GM12878 (cell line): ENCODE measurements around the gene MLKL. TPM values are rescaled to one million over a fixed set of nuclear protein-coding genes. Genes with fewer than 3 reads are reported as not detected.

Source experiments
- ATAC-seq: fragments of 200-7000 bp; cut with Tn5 transposase; 3 replicates; pipeline ENCODE4 v1.9.1; 2020; ENCODE audit warnings: mild to moderate bottlenecking, moderate library complexity
- BruUV-seq: library from RNA; stranded (reverse); fragments of 400-500 nt; replicated peaks from 2 replicates; lab custom pipeline; 2021; lab: Mats Ljungman, UMichigan
- CTCF ChIA-PET: fragments of 300-600 bp; sonication (Branson Sonifier 250); formaldehyde crosslinking; extraction: SDS; loops from one replicate; lab custom pipeline; 2021; ENCODE audit warnings: inconsistent platforms; lab: Yijun Ruan, JAX
- POLR2A ChIA-PET: fragments of 350-600 bp; formaldehyde crosslinking; extraction: SDS; loops from one replicate; lab custom pipeline; 2021; ENCODE audit warnings: inconsistent platforms; lab: Charles Lee
- RAD21 ChIA-PET: fragments of 300-600 bp; sonication (Branson Sonifier 250); formaldehyde crosslinking; loops from one replicate; lab custom pipeline; 2023; ENCODE audit warnings: antibody characterized with exemption; ENCODE audit not compliant: unreplicated experiment; lab: Charles Lee
- SMC1A ChIA-PET: fragments of 300-600 bp; sonication (Branson Sonifier 250); formaldehyde crosslinking; loops from one replicate; lab custom pipeline; 2023; ENCODE audit not compliant: unreplicated experiment, uncharacterized antibody; lab: Charles Lee
- DNase-seq: peaks from one replicate; pipeline ENCODE4 v3.0.0-alpha.2; 2011; ENCODE audit warnings: low read depth, low spot score
- FAIRE-seq: peaks from 3 replicates; lab custom pipeline; 2011; peaks lifted over from hg19 to GRCh38; lab: Jason Lieb, UNC
- H2AFZ ChIP-seq: 2 replicates; pipeline ENCODE4 v1.6.0; 2011; ENCODE audit warnings: low read depth, low read length, control low read depth; ENCODE audit not compliant: control insufficient read depth
- H3K27ac ChIP-seq: 2 replicates; pipeline ENCODE4 v1.5.1; 2011; ENCODE audit warnings: control low read depth; ENCODE audit not compliant: control insufficient read depth, insufficient read depth
- H3K27me3 ChIP-seq, 2 experiments: replicated peaks in 1 of 2; 2 replicates each; pipeline versions ENCODE4 v1.6.0 to v1.6.1; 2011; ENCODE audit warnings: low read length in 1 of 2; ENCODE audit not compliant: control insufficient read depth in 2 of 2, insufficient read depth in 2 of 2
- H3K36me3 ChIP-seq, 2 experiments: 2 replicates each; pipeline ENCODE4 v1.5.1; 2011; ENCODE audit warnings: low read length in 1 of 2; ENCODE audit not compliant: control insufficient read depth in 2 of 2, insufficient read depth in 2 of 2
- H3K4me1 ChIP-seq: 2 replicates; pipeline ENCODE4 v1.6.1; 2011; ENCODE audit warnings: mild to moderate bottlenecking, low read length, moderate library complexity, mixed read lengths; ENCODE audit not compliant: control insufficient read depth, insufficient read depth
- H3K4me2 ChIP-seq: 2 replicates; pipeline ENCODE4 v1.6.0; 2011; ENCODE audit warnings: control low read depth; ENCODE audit not compliant: control insufficient read depth, insufficient read depth
- H3K4me3 ChIP-seq: fragments of 200-600 bp; sonication (generic); 2 replicates; pipeline ENCODE4 v1.5.1; 2016
- H3K79me2 ChIP-seq: 2 replicates; pipeline ENCODE4 v1.6.0; 2011; ENCODE audit warnings: low read length; ENCODE audit not compliant: control insufficient read depth, insufficient read depth
- H3K9ac ChIP-seq: 2 replicates; pipeline ENCODE4 v1.8.0; 2011; ENCODE audit warnings: low read length, control low read depth, mixed read lengths; ENCODE audit not compliant: control insufficient read depth, insufficient read depth
- H3K9me3 ChIP-seq: replicated peaks from 3 replicates; pipeline ENCODE4 v1.5.1; 2011; ENCODE audit warnings: mild to moderate bottlenecking, low read length; ENCODE audit not compliant: control insufficient read depth, insufficient read depth
- H4K20me1 ChIP-seq: 2 replicates; pipeline ENCODE4 v1.6.0; 2011; ENCODE audit not compliant: control insufficient read depth, insufficient read depth
- ATF3 ChIP-seq: IDR thresholded peaks from 2 replicates; pipeline ENCODE4 v1.6.1; 2011; ENCODE audit warnings: low read depth, mild to moderate bottlenecking, low read length, moderate library complexity, borderline replicate concordance; ENCODE audit errors: extremely low read depth
- BMI1 ChIP-seq: fragments of 450-650 bp; IDR thresholded peaks from 2 replicates; pipeline ENCODE4 v1.6.1; 2016; ENCODE audit warnings: mild to moderate bottlenecking, moderate library complexity, borderline replicate concordance
- HDAC6 ChIP-seq: fragments of 200-600 bp; sonication (generic); IDR thresholded peaks from one replicate; pipeline ENCODE4 v1.8.0; 2017; ENCODE audit warnings: antibody characterized with exemption; ENCODE audit not compliant: unreplicated experiment
- IKZF2 ChIP-seq, 2 experiments: fragments of 450-650 bp; IDR thresholded peaks; 2 replicates each; pipeline ENCODE4 v1.6.1; 2017; ENCODE audit warnings: mild to moderate bottlenecking in 2 of 2, moderate library complexity in 2 of 2
- KAT2A ChIP-seq: conservative IDR thresholded peaks from 2 replicates; pipeline ENCODE4 v1.6.1; 2011; ENCODE audit warnings: low read depth, low read length; ENCODE audit not compliant: control insufficient read depth
- MAX ChIP-seq: IDR thresholded peaks from 2 replicates; pipeline ENCODE4 v1.6.1; 2012; ENCODE audit warnings: low read depth, low read length, improper control_type of control experiment
- PBX3 ChIP-seq: IDR thresholded peaks from 2 replicates; pipeline ENCODE4 v1.6.1; 2011; ENCODE audit warnings: mild to moderate bottlenecking, low read depth, low read length, moderate library complexity; ENCODE audit not compliant: insufficient replicate concordance
- RFX5 ChIP-seq: IDR thresholded peaks from 2 replicates; pipeline ENCODE4 v1.6.1; 2011; ENCODE audit warnings: low read depth, low read length, improper control_type of control experiment
- SMARCA5 ChIP-seq: fragments of 450-650 bp; IDR thresholded peaks from 2 replicates; pipeline ENCODE4 v1.6.1; 2017; ENCODE audit warnings: mild to moderate bottlenecking
- SRF ChIP-seq, 2 experiments: IDR thresholded peaks; 2 replicates each; pipeline ENCODE4 v1.6.1; 2011; ENCODE audit warnings: low read depth in 2 of 2, low read length in 2 of 2, mild to moderate bottlenecking in 1 of 2, moderate library complexity in 1 of 2
- SUPT20H ChIP-seq: IDR thresholded peaks from 2 replicates; pipeline ENCODE4 v1.6.1; 2011; ENCODE audit warnings: low read depth, mild to moderate bottlenecking, low read length, moderate library complexity, borderline replicate concordance; ENCODE audit not compliant: control insufficient read depth
- ZNF592 ChIP-seq: fragments of 450-650 bp; IDR thresholded peaks from 2 replicates; pipeline ENCODE4 v1.6.1; 2017; ENCODE audit warnings: mild to moderate bottlenecking, moderate library complexity
- ZNF622 ChIP-seq: fragments of 450-650 bp; IDR thresholded peaks from 2 replicates; pipeline ENCODE4 v1.6.1; 2017; ENCODE audit warnings: mild to moderate bottlenecking, inconsistent platforms
- WGBS: methylation state at CpG from one replicate; pipeline ENCODE4 v1.1.6; 2016; ENCODE audit warnings: low lambda C conversion rate; ENCODE audit not compliant: insufficient replicate concordance, insufficient coverage; ENCODE audit errors: missing lambda C conversion rate; 5-methylcytosine and 5-hydroxymethylcytosine counted together
- in situ Hi-C: fragments of 300-500 bp; cut with MboI; formaldehyde crosslinking; loops from 9 replicates; pipeline ENCODE4 v1.14.3; 2018; ENCODE audit warnings: mixed read lengths
- intact Hi-C: fragments of 100-400 bp; cut with micrococcal nuclease; formaldehyde crosslinking; loops from one replicate; pipeline ENCODE4 v1.14.2; 2022; ENCODE audit not compliant: unreplicated experiment
- polyA plus RNA-seq, 11 experiments: library from polyadenylated mRNA; depleted of rRNA in 4 of 11; unstranded in 6 of 11; stranded (reverse) in 5 of 11; fragments of >200 nt; fragmentation: Nextera tagmentation in 4 of 11; fragmentation: Illumina TruSeq in 1 of 11; extraction: Ambion mirVana in 4 of 11; extraction: Trizol in 1 of 11; gene quantifications; 1 replicate in 1 of 11; 2 replicates in 10 of 11; pipeline versions ENCODE4 v1.2.1 to v1.2.3, GENCODE V29; 2011 to 2016; ENCODE audit warnings: inconsistent platforms in 2 of 11, missing spikeins in 2 of 11, low read depth in 1 of 11
- total RNA-seq, 4 experiments: library from RNA; depleted of rRNA in 3 of 4; stranded (reverse); fragments of >200 nt in 3 of 4; fragmentation: Illumina TruSeq in 1 of 4; extraction: Trizol in 1 of 4; gene quantifications; 2 replicates each; pipeline versions ENCODE4 v1.2.1 to v1.2.3, GENCODE V29; 2013 to 2021

Gene MLKL
- total and polyA plus RNA-seq, 10 of the 15 experiments (the other 5 are each of a cell fraction or from before 2014, with no cell fraction given) = 3.8 to 14.5 (median 11.2) TPM

GRCh38 chr16:74721716-74722115 is 21.1 kb upstream of the MLKL start:
- BruUV-seq = no TSS peak
- DNase-seq = no peak
- Histone ChIP-seq H3K27me3 (no peaks in the 10 kb centered on the region; a peak in 1 of 4 replicates), H3K9ac (no peak overlapping the region), H3K36me3 (no peaks in the 10 kb centered on the region), H2AFZ (no peak overlapping the region), H3K4me2 (no peak overlapping the region), H3K4me3 (no peak overlapping the region), H3K4me1 (no peaks in the 10 kb centered on the region), H4K20me1 (no peaks in the 10 kb centered on the region), H3K9me3 (peaks cover under 1% of the 10 kb centered on the region; the same call in 1 of the 3 replicates), H3K79me2 (no peaks in the 10 kb centered on the region), H3K27ac (no peak overlapping the region)
- FAIRE-seq = no peak
- POLR2A ChIA-PET = no interaction called here
- in situ Hi-C loops (no loop called here), intact Hi-C loops (no loop called here)
- no peak for ATAC-seq
- RAD21 ChIA-PET = no interaction called here
- CTCF ChIA-PET = interaction anchor here (3.4 kb wide), 1 partner anchor 141 kb away, joined by 12 read pairs; no protein-coding TSS in a partner anchor
- 75% methylated on average over 9 of the region's 11 CpGs for WGBS
- TF ChIP-seq BMI1 (no peak), PBX3 (no peak), IKZF2 (IDR thresholded peaks at IDR 0.05) (no peak), SMARCA5 (no peak), SRF (IDR thresholded peaks at IDR 0.05; ENCODE audit: low read depth in 2 of 2, low read length in 2 of 2) (no peak), ZNF622 (no peak), SUPT20H (no peak), ZNF592 (no peak), ATF3 (no peak), HDAC6 (no peak), RFX5 (no peak), KAT2A (no peak), MAX (no peak)
- SMC1A ChIA-PET = interaction anchor here (0.5 to 0.8 kb wide), 3 partner anchors 9 to 447 kb away, joined by 3 read pairs; no protein-coding TSS in a partner anchor
